Fibroblast of skin of abdomen (primary cell): ENCODE data around the gene FAM200B.

Source experiments
- DNase-seq: peaks from one replicate; pipeline ENCODE4 v3.0.0-alpha.2; 2013

FAM200B gene

GRCh38 chr4:15738877-15739276 is 57.2 kb downstream of the FAM200B start:
- DNase-seq: no peak
